NCI-H1930 (cell line): ENCODE measurements around the gene CRP.
"Not testable (repeated sequence)": the region's sequence is repeated elsewhere in the genome, so short reads cannot be mapped to it uniquely, and the experiment has no call there.

ENCODE experiments used
- DNase-seq, 2 experiments: peaks; one replicate each; lab custom pipeline; 2025; lab: John Stamatoyannopoulos, UW

CRP gene

DNA sequence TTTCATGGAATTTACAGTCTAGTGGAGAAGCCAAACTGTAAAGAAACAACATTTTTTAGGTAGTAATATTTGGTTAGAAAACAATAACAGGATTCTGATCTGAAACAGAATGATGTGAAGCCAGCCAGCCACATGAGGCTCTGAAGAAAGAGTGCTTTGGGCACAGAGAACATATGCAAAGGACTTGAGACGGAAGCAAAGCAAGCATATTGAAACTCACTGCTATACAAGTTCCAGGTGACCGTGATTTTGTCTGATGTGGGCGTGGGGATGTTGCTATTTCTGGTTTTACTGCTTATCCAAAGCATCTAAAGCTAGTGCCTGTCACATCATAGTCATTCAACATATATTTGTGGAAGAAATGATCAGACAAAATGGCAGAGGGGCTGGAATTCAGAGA lies 14.7 kb downstream of the CRP start:
- DNase-seq, result no peak

DNA sequence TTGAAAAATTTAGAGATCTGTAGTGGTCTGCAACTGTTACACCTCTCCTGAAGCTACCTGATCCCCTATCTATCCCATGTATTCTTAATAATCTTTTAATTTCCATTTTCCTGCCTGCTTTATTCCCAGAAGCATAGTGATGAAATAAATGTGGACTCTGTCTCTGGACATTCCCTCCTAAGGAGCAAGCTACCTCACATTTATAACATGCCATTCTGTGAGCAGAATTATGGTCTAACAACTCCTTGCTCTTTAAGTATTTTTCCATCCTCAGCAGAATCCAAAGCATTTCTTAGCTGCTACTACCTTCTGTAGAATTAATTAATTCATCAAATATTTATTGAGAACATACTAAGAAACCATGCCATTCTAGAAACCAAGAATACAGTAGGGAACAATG lies 15.1 kb downstream of the CRP start:
- DNase-seq, result no peak

DNA sequence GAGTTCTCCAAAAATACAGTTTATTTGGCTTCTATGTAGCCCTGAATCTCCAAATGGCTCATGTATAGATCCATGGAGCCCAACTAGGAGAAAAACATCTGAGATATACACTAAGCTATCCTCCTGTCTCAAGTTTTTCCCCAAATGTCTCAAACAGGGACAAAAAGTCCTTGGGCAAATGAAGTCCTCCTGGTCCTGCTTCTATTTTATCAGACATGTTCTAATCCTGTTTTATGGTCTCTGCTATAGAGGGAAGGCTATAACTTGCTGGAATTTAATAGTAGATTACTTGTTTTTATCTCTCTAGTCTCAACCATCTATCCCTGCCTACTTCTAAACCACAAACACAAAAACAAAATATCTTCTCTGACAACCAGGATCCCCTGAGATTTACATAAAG lies 26.9 kb downstream of the CRP start:
- no peak for DNase-seq

DNA sequence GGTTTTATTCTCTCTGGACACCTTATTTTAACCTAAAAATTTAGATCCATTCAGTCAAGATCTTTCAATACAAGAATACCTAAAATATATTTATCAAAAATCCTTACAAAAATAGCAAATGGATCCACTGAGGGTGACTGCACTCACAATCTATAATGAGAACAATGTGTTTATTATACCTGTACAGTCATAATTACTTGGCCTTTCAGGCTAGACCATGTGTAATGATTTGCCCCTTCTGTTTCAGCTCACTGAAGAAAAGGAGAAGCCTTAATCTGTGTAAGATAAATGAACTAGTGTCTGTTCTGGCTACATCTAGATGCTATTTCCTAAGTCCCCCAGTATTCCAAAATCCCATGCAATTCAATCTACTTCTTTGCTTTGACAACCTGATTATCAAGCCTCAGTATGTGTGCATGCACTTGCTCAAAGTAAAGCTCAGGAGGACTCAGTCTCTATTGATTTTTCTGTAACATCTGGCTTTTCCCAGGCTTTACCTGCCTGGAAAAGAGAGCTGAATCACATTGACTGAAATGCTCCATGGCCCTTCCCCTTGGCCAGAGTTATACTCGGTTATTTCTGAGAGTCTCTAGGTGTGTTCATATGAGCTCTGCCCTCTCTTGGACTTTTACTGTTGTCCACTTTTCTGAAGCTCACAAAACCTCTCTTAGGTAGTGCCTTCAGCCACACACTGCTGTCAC lies 27.6 kb downstream of the CRP start:
- DNase-seq, result no peak

DNA sequence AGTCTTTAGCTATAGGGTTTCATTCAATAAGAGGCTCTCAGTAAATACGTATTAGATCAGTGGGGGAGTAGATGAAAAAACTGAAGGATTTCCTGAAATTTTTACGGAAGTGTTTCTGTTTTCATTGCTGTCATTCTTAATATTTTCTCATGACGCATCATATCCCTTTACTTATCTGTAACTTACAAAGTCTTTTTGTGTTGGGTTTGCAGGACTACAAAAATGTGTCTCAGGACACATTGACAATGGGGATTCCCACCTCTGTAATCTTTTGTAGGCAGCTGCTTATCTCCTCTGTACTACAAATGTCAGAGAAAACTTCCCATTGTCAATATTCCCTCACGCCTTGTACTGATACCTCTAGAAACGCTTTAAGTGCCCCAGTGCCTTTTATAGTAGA lies 35.5 kb downstream of the CRP start:
- DNase-seq, result no peak

DNA sequence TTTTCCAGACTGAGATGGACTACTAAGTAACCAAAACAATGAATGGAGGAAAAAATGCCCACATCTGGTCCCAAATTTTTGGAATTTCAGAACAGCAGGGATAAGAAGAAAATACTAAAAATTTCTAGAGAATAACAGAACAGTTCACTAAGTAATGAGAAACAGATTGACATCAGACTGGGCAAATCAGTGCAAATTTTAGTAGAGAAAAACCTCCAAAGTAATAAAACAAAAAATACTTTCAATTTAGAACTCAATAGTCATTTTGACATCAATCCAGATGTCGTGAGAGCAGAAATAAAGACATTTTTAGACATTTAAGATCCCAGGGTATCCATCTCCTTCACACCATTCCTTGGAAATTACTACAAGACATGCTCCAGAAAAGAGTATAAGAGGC lies 39.3 kb downstream of the CRP start:
- no peak for DNase-seq

DNA sequence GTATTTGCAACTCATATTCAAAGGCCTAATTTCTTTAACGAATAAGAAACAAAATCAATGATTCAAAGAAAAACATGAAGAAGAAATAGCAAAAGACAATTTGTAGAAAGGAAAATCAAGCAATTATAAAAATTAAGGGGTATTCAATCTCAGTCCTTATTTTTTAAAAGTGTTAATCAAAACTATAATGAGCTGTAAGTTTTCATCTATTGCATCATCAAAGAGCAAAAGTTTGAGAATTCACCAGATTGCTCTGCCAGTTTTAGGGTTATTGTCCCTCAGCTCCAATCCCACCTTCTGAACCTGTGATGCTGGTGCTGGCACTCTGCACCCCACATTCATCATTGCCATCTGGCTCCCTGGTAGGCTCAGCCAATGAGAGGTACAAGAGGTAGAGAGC lies 42.0 kb downstream of the CRP start:
- not testable (repeated sequence) for DNase-seq

DNA sequence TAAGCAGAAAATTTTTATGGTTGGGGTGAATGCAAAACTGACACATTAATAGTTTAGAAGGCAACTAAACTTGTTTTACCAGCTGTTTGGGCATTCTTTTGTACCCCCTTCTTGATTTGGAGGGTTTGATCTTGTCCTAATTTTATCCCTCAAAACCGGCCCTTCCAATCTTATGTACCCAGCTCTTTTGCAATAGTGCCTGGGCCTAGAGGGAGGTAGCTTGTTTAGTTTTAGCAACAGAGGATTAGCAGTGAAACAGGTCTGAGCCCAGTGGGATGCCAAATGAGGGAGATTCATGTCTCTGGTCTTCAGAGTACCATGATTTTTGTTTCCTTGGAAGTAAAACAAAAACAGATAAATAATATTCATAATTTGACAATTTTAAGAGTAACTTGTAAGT lies 45.1 kb downstream of the CRP start:
- no peak for DNase-seq

DNA sequence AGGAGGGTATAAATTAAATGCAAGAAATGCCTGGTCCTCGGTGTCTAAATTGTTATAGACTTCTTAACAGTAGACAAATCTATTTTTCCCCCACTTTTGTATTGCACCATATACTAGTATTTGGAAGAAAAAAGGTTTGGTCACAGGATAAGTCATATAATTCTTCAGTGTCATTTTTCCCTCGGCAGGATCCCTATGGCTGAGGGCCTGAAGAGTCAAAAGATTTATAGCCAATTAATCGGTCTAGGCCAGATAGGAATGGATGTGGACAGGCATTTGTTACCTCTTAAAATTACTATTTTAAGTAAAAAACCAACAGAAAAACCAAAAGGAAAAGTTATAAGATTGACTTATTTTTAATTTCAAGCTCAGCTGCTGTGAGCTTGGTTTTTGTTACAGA lies 45.6 kb downstream of the CRP start:
- DNase-seq, result no peak

DNA sequence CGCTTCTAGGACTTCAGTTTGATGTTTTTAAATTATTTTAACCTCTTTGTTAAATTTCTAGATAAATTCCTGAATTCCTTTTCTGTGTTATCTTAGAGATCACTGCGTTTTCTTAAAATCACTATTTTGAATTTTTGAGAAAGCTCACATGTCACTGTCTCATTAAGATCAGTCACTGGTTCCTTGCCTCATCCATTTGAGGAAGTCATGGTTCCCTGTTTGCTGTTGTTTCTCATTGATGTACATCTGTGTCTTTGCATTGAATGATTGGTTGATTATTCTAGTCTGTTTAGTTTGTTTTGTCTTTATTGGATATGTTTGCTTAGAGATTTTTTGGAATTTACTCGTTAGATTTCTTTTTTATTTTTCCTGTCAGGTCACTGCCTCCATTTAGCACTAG lies 50.1 kb downstream of the CRP start:
- DNase-seq, result no peak

DNA sequence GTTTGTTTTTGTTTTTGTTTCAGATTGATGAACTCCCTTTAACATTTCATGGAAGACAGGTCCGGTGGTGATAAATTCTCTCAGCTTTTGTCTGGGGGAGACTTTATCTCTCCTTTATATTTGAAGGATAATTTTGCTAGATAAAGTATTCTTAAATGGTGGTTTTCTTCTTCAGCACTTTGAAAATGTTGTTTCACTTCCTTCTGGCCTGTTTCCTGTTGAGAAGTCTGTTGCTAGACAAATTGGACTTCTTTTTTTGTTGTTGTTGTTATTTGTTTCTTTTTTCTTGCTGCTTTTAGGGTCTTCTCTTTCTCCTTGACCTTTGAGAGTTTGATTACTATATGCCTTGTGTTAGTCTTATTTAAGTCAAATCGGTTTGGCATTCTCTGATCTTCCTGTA lies 50.8 kb downstream of the CRP start:
- DNase-seq, result no peak
